ENCODE measurements around the gene UBAC2. TPM values are rescaled to one million over a fixed set of nuclear protein-coding genes. Genes with fewer than 3 reads are reported as not detected.
A peak's percentile ranks its signal among the peaks of the same experiment; 100 is the strongest.
"Not testable (repeated sequence)": the region's sequence is repeated elsewhere in the genome, so short reads cannot be mapped to it uniquely, and the experiment has no call there.

Gene UBAC2
- total RNA-seq, 1 experiment from 2014 or later, result 45.8 TPM

- ChIA-PET POLR2A (ENCODE audit: low non-redundant PET) (no interaction called here), CTCF (no interaction called here)
- intact Hi-C loops (cut with micrococcal nuclease; ENCODE audit: unreplicated experiment), result loop anchor here (2.0 kb wide), 1 partner anchor 50 kb away; no protein-coding TSS in a partner anchor
- no peaks in the 10 kb centered on the region for H3K27me3 ChIP-seq (replicated peaks; ENCODE audit: insufficient read depth, low read depth, low read length, poor library complexity)
- no peaks in the 10 kb centered on the region for H3K36me3 ChIP-seq (ENCODE audit: insufficient read depth, low read length, poor library complexity, severe bottlenecking)
- no peak overlapping the region for H3K4me3 ChIP-seq (ENCODE audit: low read depth, low read length, poor library complexity, severe bottlenecking)
- TF ChIP-seq CTCF (conservative IDR thresholded peaks at IDR 0.05; ENCODE audit: low read depth, low read length) (no peak), EZH2 (IDR thresholded peaks at IDR 0.05; ENCODE audit: borderline replicate concordance, low read depth, low read length, poor library complexity, severe bottlenecking) (no peak)
- no peak overlapping the region for H3K27ac ChIP-seq (ENCODE audit: low read depth, low read length, poor library complexity, severe bottlenecking)
- no TSS peak for BruUV-seq (replicated peaks)
- H3K4me1 ChIP-seq (ENCODE audit: insufficient read depth, low read length, poor library complexity, severe bottlenecking), result no peaks in the 10 kb centered on the region
- DNase-seq (ENCODE audit: low spot score), result no peak
- H3K9me3 ChIP-seq (ENCODE audit: low read depth, low read length, poor library complexity, severe bottlenecking), result no peaks in the 10 kb centered on the region
Observed at GRCh38 chr13:99386495-99386894, 185.8 kb downstream of the UBAC2 start.

GRCh38 chr13:99386911-99387788, 186.5 kb downstream of the UBAC2 start:
- H3K27ac ChIP-seq (ENCODE audit: low read depth, low read length, poor library complexity, severe bottlenecking), result no peak overlapping the region
- CTCF ChIA-PET, result interaction anchor here (0.6 to 0.7 kb wide), 2 partner anchors 50 to 282 kb away, joined by 3 read pairs; no protein-coding TSS in a partner anchor
- TF ChIP-seq EZH2 (IDR thresholded peaks at IDR 0.05; ENCODE audit: borderline replicate concordance, low read depth, low read length, poor library complexity, severe bottlenecking) (no peak), CTCF (conservative IDR thresholded peaks at IDR 0.05; ENCODE audit: low read depth, low read length) (peak; percentile 87)
- H3K27me3 ChIP-seq (replicated peaks; ENCODE audit: insufficient read depth, low read depth, low read length, poor library complexity), result no peaks in the 10 kb centered on the region
- peak; percentile 64 for DNase-seq (ENCODE audit: low spot score)
- no TSS peak for BruUV-seq (replicated peaks)
- POLR2A ChIA-PET (ENCODE audit: low non-redundant PET), result interaction anchor here (0.6 kb wide), 1 partner anchor 1768 kb away, joined by 3 read pairs; no protein-coding TSS in a partner anchor
- no peaks in the 10 kb centered on the region for H3K36me3 ChIP-seq (ENCODE audit: insufficient read depth, low read length, poor library complexity, severe bottlenecking)
- no peaks in the 10 kb centered on the region for H3K9me3 ChIP-seq (ENCODE audit: low read depth, low read length, poor library complexity, severe bottlenecking)
- no peaks in the 10 kb centered on the region for H3K4me1 ChIP-seq (ENCODE audit: insufficient read depth, low read length, poor library complexity, severe bottlenecking)
- H3K4me3 ChIP-seq (ENCODE audit: low read depth, low read length, poor library complexity, severe bottlenecking), result no peak overlapping the region
- intact Hi-C loops (cut with micrococcal nuclease; ENCODE audit: unreplicated experiment), result loop anchor here (2.0 kb wide), 1 partner anchor 50 kb away; no protein-coding TSS in a partner anchor

- Histone ChIP-seq H3K27ac (ENCODE audit: low read depth, low read length, poor library complexity, severe bottlenecking) (no peak overlapping the region), H3K9me3 (ENCODE audit: low read depth, low read length, poor library complexity, severe bottlenecking) (no peaks in the 10 kb centered on the region), H3K4me1 (ENCODE audit: insufficient read depth, low read length, poor library complexity, severe bottlenecking) (no peaks in the 10 kb centered on the region), H3K36me3 (ENCODE audit: insufficient read depth, low read length, poor library complexity, severe bottlenecking) (no peaks in the 10 kb centered on the region), H3K4me3 (ENCODE audit: low read depth, low read length, poor library complexity, severe bottlenecking) (no peak overlapping the region), H3K27me3 (replicated peaks; ENCODE audit: insufficient read depth, low read depth, low read length, poor library complexity) (no peaks in the 10 kb centered on the region)
- BruUV-seq (replicated peaks), result no TSS peak
- intact Hi-C loops (cut with micrococcal nuclease; ENCODE audit: unreplicated experiment), result no loop called here
- ChIA-PET POLR2A (ENCODE audit: low non-redundant PET) (no interaction called here), CTCF (no interaction called here)
- no peak for TF ChIP-seq EZH2 (IDR thresholded peaks at IDR 0.05; ENCODE audit: borderline replicate concordance, low read depth, low read length, poor library complexity, severe bottlenecking)
- no peak for TF ChIP-seq CTCF (conservative IDR thresholded peaks at IDR 0.05; ENCODE audit: low read depth, low read length)
- no peak for DNase-seq (ENCODE audit: low spot score)
Observed at GRCh38 chr13:99388334-99388923, 187.8 kb downstream of the UBAC2 start.

GRCh38 chr13:99389094-99389493, 188.4 kb downstream of the UBAC2 start:
- intact Hi-C loops (cut with micrococcal nuclease; ENCODE audit: unreplicated experiment); H3K27me3 ChIP-seq (replicated peaks; ENCODE audit: insufficient read depth, low read depth, low read length, poor library complexity); H3K36me3 ChIP-seq (ENCODE audit: insufficient read depth, low read length, poor library complexity, severe bottlenecking); BruUV-seq (replicated peaks); DNase-seq (ENCODE audit: low spot score); H3K4me1 ChIP-seq (ENCODE audit: insufficient read depth, low read length, poor library complexity, severe bottlenecking); H3K27ac ChIP-seq (ENCODE audit: low read depth, low read length, poor library complexity, severe bottlenecking); H3K4me3 ChIP-seq (ENCODE audit: low read depth, low read length, poor library complexity, severe bottlenecking); POLR2A ChIA-PET (ENCODE audit: low non-redundant PET); H3K9me3 ChIP-seq (ENCODE audit: low read depth, low read length, poor library complexity, severe bottlenecking); CTCF ChIA-PET: not testable (repeated sequence)
